Activated naive CD4-positive, alpha-beta T cell treated with Interleukin-2 at 50 U/mL for 16 hours (primary cell): ENCODE measurements around the gene TTC3.
"Not testable (repeated sequence)": the region's sequence is repeated elsewhere in the genome, so short reads cannot be mapped to it uniquely, and the experiment has no call there.

ENCODE experiments used
- DNase-seq: peaks from one replicate; pipeline ENCODE4 v3.0.0-alpha.2; 2020

The TTC3 gene

DNA sequence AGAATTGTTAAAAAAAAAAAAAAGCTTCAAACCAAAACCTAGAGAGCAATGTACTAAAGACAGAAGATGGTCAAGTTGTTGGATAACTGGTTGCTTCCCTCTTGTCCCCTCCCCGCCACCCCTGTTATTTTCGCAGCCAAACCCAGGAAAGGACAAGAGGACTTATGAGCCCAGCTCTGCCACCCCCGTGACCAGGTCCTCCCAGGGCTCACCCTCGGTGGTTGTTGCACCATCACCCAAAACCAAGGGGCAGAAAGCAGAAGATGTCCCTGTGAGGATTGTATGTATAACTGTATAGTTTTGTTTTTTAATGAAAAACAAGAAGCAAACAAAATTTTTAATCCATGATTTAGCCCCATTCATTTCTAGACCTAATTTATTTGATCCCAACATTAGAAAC is 124.7 kb downstream of the TTC3 start:
- no peak for DNase-seq

DNA sequence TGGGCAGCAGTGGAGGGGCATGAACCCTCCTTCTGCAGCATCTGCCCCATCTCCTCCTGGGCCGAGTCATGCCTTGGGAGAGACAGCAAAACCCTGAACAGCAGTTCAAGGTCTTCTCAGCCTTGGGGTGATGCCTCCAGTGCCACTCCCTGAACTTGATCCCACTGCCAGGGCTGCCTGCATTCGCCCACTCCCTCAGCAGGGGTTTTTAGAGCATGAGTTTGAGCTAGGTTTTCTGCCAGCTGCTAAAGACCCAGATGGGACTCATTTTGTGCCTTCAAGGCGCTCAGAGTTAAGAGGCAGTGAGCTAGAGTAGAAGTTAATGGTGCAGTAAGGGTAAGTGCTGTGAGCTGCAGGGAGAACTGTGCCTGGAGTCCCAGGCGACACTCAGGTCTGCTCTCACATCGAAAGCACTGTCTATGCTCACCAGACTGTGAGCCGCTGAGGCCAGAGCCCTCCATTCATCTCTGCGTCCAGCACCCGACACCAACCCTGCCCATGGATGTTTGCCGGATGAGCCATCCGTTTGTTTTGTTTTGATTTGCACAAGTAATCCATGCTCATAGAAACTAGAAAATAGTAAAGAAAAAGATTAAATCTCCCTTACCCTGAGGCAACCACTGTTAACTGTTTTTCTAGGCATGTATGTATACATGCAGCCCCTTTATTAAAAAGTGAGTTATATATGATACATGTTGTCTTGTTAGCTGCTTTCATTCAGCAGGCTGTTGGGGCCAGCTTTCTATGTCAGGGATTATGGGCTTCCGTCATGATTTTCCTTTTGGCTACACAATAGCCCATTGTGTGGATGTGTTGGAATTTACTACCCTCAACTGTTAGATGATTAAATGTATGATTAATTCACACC is 126.2 kb downstream of the TTC3 start:
- DNase-seq: no peak

DNA sequence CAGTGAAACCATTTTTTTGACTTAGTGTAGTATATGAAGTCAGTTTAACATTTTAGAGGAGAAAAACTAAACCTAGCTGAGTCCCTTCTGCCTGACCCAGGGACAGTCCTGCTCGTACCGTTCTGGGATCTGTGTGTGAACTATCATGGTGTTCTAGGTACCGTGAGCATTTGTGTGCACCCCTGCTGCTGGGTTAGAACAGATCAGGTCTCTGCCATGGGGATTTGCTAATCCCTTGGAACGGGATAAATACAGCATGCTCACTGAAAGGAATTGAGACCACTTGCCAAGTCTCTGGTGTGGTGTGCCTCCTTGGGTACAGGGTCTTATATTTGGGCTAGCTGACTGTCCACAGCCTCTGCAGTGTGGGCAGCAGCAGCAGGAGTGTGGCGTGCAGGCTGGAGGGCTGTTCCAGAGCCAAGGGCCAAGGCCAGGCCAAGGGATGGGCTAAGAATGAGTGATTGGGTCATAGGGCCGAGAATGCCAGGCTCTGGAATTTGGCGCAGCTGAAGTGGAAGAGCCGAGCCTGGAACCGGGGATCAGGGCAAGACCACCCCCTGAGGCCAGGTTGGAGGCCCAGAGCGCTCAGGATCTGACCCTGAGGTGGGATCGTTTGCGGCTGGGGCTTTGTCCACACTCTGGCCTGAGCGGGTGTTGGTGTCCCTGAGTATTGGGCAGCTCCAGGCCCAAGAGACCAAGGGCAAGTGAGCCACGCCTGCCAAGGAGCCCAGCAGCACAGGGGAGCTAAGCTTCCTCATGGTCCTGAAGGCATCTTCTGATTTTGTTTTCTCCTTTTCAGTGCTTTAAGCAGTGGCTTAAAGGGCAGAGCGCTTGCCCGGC is 127.8 kb downstream of the TTC3 start:
- no peak for DNase-seq

DNA sequence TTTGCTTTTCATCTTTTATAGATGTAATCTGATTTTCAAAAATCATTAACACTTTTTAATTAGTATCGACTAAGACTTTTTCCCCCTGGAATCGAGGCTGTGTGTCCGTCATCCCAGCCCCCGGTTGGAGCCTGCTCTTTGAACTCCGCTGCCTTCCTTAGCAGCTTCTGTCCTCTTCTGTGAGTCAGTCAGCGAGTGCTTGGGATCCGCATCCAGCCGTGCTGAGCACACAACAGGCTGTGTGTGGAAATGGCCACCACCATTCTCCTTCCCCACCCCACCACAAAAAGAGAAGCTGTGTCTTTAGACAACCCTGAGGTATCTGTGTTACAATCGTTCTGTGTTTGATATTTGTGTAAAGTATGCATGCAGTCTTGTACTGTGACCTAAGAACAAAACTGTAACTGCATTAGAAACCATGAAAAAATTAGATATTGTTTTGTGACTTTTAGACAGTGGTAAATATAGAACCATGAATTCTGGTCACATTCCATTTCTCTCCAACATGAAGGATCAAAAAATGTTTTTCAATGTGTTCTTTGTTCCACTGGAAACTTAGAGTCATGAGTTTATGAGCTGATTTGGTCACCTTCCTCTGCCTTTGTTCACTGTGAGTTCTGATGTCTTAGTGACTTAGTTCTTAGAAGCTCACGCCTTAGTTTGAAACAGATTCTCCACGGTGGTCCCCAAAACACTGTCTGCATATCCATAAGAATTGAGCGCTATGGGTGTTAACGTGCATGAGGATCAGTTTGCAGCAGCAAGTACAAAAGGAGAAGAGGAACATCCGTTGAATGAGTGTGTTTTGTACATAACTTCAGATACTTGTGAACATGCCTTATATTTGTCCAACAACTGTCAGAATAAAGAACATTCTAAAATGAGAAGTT is 129.4 kb downstream of the TTC3 start:
- DNase-seq: no peak

DNA sequence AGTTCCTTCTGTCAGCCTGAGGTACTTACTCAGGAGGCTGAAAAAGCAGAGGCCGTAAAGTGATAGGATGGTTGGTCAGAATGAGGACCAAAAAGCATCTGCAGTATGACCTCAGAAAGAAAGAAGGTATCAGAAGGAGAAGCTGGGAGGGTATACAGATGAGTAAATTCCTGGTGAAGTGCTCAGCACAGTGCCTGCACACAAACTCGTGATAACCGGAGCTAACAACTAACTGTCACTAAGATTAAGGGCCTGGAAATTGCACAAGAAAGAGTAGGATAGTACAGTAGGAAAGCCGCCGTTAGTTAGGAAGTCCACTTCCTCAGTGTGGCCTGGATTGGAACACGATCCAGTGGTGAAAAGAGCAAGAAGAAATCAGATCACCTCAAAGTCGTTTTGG is 131.5 kb downstream of the TTC3 start:
- no peak for DNase-seq

DNA sequence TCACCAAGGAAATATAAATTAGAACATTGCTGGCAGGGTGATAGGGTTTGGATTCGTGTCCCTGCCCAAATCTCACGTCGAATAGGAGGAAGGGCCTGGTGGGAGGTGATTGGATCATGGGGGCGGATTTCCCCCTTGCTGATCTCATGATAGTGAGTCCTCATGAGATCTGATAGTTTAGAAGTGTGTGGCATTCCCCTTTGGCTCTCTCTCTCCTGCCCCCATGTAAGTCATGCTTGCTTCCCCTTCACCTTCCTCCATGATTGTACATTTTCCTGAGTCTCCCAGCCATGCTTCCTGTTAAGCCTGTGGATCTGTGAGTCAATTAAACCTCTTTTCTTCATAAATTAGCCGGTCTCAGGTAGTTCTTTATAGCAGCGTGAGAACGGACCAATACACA is 133.4 kb downstream of the TTC3 start:
- no peak for DNase-seq

DNA sequence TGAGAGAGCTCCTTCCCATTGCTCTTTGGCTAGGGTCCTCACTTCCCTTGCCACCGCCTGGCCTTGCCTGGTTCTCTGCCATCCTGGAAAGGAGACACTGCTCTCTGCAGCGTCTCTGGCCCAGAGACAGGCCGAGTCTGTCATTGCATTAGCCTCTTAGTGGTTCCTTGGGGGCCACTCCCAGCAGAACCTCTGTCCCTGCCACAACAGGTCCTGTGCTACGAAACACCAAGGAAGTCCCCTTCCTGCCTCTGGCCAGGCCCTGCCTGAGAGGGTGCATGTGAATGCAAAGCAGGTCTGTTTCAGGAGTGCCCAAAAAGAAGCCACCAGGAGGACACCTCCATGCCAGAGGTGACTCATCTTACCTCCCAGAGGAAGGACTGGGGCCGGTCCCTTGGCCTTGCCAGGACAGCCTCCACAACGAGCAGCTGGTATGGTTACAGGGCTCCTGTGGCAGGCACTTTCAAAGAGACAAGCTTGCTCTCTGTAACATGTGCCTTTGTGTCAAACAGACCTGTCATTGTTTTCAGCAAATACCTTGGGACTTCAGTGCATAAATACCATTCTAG is 134.5 kb downstream of the TTC3 start:
- no peak for DNase-seq

DNA sequence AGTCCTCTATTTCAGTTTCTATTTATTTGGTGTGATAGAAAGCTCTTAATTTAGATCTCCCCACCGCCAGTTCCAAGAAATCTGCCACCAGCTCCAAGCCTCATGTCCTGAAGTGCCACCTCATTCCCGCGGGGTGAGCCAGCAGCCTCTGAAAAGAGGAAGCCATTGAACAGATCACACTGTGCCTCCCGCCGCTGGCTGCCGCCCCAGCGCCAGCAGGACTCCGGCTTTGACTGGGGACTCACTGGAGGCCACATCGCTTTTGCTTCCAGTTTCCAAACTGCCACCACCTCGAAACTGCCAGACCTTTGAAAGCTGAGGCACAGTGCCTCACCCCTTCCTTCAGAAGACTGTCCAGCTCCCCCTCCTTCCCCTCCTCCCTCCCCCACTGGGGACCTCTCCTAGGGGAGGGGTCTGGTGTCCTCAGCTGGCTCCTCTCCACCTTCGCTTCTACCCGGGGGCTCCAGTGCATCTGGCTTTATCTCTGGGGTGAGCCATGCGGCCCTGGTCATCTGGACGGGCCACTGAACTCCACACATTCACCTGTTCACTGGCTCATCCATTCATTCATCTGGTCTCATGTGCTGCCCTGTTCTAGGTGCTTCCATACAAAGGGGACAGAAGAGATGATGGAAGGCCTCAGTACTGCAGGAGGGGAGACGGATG is 135.1 kb downstream of the TTC3 start:
- DNase-seq: no peak

DNA sequence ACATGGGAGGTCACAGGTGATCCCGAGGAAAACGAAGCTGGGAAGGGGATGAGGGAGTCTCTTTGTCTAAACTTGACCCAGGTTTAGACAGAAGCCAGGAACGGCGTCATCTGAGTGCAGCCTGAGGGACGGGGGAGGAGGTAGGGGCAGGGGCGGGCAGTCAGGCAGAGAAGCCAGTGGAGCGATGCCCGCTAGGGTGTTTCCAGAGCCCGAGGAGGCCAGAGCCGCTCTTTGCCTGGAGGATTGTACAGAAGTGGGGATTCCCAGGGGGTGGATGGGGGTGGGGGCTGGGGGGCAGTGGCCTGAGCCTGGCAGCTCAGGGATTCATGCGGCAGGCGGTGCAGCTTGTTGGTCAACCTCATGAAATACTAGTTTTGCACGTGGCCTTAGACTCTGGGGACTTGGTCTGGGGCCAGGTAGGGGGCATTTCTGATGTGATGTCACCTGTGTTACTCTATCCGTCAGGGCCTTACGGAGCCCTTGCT is 135.7 kb downstream of the TTC3 start:
- DNase-seq: no peak

DNA sequence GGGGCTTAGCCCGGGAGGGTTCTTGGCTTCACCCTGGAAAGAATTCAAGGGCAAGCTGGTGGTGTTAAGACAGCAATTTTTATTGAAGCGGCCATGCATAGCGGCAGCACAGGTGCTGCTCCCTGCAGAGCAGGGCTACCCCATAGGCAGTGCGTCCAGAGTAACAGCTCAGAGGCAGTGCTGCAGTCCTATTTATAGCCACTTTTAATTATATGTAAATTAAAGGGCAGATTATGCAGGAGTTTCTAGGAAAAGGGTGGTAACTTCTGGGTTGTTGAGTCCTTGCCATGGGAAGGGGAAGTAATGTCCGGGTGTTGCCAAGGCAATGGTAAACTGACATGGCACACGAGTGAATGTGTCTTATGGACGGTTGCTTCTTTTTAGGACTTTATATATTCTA is 137.1 kb downstream of the TTC3 start:
- DNase-seq: no peak

DNA sequence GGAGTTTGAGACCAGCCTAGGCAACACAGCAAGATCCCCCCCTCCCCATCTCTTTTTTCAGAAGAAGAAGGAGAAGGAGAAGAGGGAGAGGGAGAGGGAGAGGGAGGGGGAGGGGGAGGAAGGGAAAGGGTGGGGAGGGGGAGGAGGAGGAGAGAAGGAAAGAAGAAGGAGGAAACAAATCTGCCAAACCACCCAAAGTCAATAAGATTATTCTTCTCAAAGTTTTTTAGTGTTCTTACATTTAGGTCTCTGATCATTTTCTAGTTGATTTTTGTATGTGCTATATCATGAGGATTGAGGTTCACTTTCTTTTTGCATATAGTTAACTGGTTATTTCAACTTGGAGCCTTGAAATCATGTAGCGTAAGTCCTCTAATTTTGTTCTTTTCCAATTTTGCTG is 137.7 kb downstream of the TTC3 start:
- DNase-seq: no peak

DNA sequence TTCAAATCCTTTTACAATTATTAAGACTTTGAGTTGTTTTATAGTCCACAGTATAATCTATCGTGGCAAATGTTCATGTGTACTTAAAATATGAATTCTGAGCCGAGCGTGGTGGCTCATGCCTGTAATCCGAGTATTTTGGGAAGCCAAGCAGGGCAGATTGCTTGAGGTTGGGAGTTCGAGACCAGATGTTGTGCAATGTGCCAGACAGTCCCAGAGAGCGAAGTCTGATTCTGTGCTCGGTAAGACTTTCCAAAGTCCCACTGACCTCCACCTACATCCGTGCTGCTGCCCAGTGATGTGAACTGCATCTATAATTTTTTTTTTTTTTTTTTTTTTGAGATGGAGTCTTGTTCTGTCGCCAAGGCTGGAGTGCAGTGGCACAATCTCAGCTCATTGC is 141.9 kb downstream of the TTC3 start:
- DNase-seq: no peak

DNA sequence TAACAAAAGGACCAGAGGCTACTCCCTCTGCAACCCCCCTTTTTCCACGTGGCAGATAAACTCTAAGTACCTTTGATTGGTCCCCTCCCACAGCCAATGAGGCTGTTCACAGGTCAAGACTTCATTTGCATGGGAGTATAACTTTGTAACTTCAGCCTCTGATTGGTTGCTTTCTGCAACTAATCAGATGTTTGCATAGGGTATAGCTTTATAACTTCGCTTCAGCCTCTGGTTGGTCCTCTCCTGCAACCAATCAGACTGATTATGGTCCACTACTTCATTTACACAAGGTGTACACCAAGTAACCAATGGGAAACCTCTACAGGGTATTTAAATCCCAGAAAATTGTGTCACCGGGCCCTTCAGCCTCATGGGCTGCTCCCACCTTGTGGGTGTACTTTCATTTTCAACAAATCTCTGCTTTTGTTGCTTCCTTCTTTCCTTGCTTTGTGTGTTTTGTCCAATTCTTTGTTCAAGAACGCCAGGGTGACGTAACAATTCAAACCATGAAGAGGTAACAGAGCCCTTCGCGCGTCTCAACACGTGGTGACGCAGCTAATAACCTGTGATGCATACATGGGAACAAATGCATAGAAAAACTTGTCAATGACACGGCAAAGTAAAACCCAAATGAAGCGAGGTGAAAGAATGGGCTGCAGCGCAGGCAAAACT is 146.8 kb downstream of the TTC3 start:
- DNase-seq: no peak

DNA sequence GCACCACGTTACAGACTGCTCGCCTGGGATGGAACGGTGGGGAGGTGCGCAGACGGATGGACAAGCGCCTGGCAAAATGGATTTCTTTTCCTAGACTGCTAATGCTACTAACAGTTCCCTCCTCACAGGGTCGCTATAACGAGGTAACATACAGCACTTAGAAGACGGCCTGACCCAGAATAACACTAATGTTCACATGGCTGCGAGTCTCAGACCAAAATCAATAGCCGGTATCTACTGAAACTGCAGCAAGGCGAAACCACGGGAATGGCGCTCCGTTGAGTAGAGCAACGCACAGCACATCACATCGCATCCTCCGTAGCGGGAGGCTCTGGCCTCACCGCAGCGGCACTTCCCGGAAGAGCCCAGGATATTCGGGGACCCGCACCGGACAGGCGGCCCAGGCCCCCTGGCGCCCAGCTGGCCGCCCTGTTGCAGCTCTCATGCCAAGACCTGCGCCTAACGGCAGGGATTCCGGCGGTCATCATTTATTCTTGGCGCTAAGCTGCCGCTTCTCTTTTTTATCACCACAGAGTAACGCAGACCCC is 147.5 kb downstream of the TTC3 start:
- DNase-seq: peak; percentile 39

DNA sequence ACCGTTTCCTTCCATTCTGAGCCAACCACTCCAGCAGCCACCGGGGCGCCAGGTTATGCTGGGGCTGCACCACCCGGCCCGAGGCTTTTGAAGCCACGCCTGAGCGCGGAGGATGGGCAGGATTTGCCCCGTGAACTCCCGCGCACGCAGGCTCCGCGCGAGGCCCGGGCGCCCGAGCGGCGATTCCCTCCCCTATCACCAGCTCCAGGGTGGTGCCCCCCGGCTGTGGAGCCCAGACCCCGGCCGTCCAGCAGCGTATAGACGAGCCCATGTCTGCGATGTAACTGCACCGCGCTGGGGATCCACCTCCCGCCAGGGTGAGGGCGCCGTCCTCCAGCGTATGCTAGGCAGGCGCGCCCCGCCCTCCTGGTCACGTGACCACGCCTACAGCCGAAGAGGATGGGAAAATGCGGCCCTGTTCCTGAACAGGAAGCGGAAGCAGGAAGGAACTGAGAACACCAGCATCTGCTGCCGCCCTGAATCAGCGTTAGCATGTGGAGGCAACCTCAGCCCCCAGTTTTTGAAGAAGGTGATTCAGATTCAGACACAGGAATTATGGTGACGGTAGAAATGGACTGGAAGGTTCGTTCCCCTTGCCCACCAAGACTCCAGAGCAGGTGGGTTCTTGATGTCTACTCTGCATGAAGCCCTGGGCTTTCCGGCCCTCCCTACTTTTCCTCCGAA is 148.1 kb downstream of the TTC3 start:
- peak; percentile 96 for DNase-seq

DNA sequence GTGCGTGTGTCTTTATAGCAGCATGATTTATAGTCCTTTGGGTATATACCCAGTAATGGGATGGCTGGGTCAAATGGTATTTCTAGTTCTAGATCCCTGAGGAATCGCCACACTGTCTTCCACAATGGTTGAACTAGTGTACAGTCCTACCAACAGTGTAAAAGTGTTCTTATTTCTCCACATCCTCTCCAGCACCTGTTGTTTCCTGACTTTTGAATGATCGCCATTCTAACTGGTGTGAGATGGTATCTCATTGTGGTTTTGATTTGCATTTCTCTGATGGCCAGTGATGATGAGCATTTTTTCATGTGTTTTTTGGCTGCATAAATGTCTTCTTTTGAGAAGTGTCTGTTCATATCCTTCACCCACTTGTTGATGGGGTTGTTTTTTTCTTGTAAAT is 149.2 kb downstream of the TTC3 start:
- DNase-seq: not testable (repeated sequence)

DNA sequence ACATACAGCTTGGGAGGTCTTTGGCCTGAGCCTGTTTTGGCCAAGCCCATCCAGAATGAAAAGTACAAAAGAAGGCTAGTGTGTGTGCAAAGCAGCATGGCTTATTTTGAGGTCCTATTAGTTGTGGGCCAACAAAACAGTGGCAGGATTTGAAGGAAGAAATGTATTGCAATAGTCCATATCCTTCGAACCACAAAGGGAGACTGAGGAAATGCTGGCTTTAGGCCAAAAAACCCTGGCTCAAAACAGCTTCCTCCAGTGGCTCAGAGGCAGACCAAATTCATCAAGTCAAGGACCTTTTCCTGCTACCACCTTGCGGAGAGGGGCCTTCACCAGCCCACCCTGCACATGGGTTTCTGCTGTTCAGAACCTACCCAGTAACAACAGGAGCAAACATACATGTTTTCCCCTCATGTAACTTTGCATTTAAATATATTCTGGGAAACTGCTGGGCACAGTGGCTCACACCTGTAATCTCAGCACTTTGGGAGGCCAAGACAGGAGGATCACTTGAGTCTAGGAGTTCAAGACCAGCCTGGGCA is 150.8 kb downstream of the TTC3 start:
- no peak for DNase-seq

DNA sequence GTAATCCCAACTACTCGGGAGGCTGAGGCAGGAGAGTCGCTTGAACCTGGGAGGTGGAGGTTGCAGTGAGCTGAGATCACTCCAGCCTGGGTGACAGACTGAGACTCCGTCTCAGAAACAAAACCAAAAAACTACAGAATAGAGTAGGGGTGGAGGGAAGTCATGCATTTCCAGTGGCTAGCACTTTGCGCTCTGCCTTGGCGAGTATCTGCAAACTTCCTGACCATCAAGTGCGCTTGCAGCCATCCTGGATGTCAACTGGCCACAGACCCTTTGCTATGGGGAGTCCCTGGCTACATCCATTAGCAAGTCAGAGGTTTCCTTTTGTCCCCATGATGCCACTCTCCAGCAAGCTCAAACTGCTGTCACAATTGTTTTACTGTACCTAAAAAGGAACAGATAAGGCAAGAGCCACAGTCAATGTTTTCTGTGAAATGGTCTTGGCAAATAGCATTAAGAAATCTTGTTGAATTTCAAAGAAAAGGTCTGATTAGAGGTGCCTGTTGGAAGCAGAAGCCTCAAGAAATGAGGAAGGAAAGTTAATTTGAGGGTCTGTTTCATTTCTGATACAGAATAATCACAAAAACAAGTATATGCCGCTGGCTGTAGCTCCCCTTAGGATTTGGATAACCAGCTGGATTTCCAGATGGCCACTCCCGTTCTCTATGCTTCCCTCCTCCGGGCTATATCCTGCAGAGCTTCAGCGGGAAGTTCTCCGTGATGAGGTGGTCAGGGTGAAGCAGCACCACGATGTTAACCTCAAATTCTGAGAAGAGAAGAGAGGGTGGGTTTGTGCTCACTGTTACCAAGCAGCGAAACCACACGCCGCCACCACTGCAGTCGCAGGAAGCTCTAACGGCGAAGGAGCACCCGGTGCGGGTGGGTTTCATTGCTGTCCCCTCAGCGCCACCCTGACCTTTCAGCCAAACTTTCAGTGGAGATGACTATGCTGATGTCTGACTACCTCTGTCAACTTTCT is 152.1 kb downstream of the TTC3 start:
- DNase-seq: peak; percentile 44
